Umbilical cord (tissue), 2 donors: ENCODE results near the gene ACTN4. TPM values are rescaled to one million over a fixed set of nuclear protein-coding genes. Genes with fewer than 3 reads are reported as not detected.

Source experiments
- DNase-seq: peaks from one replicate; pipeline ENCODE4 v3.0.0-alpha.2; 2015; ENCODE audit warnings: low spot score
- total RNA-seq: library from RNA; depleted of rRNA; stranded (reverse); fragments of >200 nt; gene quantifications from one replicate; pipeline ENCODE4 v1.2.3, GENCODE V29; 2014; ENCODE audit warnings: low replicate concordance; ENCODE audit not compliant: insufficient read depth

ACTN4 gene
- total RNA-seq, 1 donor from 2014 or later, result 354 TPM

- no peak for DNase-seq
These were observed 76.1 kb downstream of the ACTN4 start for GRCh38 chr19:38723606-38723965.

- no peak for DNase-seq
These were observed 76.8 kb downstream of the ACTN4 start for GRCh38 chr19:38723990-38724854.

DNA sequence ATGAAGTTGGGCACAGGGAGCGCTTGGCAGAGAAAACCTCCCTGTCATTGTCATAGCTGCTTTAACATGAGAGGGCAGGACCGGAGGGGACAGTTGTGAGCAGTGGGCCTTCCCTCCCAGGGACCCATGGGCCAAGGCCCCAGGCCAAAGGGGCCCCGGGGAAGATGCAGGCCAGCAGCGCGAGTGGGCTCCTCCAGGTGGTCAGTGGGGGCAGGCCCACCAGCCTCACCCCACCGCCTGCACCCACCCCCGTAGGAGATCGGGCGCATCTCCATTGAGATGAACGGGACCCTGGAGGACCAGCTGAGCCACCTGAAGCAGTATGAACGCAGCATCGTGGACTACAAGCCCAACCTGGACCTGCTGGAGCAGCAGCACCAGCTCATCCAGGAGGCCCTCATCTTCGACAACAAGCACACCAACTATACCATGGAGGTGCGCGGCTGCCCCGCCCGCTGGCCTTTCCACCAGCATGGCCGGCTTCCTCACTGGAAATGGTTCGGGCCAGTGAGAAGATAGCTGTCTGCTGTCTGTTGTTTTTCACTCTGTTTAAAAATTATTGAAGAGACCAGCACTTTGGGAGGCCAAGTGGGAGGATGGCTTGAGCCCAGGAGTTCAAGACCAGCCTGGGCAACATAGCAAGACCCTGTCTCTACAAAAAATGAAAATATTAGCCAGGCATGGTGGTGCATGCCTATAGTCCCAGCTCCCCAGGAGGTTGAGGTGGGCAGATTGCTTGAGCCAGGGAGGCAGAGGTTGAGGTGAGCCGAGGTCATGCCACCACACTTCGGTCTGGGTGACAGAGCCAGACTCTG lies 78.2 kb downstream of the ACTN4 start:
- DNase-seq, result no peak

DNA sequence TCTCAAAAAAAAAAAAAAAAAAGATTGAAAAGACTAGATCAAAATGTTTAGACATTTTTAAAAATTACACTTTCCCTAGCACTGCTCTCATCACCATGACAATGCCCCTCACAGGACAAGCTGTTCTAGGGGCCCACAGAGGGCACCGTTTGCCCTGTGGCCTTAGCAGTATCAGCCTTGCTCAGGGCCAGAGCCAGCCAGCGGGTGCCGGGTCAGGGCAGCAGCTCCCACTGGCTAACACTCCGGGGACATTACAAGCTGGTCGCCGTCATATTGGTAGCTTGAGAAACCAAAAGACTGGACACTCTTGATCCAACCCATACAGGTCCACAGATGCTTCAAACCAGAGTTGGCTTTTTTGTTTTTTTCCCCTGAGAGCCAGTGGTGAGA lies 78.8 kb downstream of the ACTN4 start:
- DNase-seq, result no peak

DNA sequence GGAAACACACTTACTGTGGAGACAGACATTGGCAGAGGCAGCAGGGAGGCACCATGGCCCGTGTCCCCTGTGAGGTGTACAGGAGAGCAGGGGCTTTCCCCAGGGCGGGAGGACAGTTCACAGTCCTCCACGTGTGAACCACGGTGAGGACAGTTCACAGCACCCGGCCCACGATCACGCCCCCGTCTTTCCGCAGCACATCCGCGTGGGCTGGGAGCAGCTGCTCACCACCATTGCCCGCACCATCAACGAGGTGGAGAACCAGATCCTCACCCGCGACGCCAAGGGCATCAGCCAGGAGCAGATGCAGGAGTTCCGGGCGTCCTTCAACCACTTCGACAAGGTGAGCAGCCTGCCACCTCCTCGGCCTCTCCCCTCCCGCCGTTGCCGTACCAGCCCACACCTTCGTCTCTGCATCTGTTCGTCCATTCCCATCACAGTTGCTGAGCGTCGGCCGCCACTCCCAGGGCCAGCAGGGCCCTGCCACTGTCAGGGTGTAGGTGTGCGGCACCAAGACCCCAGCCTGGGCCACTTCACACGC lies 79.4 kb downstream of the ACTN4 start:
- DNase-seq, result no peak

DNA sequence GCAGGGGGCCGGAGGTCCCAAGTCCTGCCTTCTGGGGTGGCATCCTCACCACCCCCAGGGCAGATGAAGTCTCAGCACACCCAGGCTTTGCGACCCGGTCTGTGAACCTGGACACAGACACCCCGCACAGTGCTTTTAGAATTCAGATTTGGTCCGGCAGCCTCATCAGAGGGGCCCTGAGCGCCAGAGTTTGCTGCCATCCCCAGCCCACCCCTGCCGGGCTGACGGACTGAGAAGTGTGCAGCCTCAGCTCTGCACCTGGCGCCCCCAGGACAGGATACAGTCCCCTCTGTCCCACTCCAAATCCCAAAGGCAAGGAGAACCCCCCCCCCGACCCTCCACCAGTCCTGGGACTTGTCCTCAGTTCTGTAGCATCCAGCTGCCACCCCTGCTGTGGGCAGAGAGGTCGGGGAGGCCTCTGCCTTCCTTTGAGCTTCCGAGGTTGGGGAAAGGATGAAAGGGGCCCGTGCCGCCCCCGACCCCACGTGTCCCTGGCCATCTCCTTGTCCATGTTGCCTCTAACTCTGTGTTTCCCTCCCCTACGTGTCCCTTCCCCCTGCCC lies 79.9 kb downstream of the ACTN4 start:
- DNase-seq, result no peak

DNA sequence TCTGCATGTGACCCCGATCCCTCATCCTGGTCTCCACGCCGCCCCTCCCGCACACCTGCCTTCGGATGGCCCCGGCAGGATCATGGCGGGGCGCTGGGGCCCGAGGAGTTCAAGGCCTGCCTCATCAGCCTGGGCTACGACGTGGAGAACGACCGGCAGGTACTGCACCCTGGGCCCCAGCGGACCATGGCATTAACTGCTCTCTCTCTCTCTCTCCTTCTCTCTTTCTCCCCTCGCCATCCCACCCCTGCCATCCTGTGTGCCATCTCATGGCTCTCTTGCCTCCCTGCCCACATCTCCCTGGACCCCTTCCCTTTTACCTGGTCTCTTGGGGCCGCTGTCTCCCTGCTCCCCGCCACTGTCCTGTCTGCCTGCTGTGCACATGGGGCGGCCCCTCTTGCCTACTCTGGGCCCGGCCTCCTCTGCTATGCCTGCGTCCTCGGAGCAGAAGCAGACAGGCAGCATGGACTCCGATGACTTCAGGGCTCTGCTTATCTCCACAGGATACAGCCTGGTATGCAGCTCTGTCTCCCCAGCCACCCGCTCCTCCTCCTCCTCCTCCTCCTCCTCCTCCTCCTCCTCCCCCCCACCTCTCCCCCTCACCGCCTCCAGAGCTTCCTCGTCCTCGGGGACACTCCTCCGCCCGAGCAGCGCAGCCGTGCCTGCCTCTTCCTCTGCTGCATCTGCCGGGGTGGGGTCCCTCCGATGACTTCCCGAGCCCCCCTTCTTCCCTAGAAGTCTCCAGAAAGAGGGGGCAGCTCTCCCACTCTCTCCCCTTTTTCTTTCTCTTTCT lies 80.6 kb downstream of the ACTN4 start:
- peak; percentile 92 for DNase-seq

GRCh38 chr19:38728752-38729541 lies 81.5 kb downstream of the ACTN4 start:
- DNase-seq, result no peak

DNA sequence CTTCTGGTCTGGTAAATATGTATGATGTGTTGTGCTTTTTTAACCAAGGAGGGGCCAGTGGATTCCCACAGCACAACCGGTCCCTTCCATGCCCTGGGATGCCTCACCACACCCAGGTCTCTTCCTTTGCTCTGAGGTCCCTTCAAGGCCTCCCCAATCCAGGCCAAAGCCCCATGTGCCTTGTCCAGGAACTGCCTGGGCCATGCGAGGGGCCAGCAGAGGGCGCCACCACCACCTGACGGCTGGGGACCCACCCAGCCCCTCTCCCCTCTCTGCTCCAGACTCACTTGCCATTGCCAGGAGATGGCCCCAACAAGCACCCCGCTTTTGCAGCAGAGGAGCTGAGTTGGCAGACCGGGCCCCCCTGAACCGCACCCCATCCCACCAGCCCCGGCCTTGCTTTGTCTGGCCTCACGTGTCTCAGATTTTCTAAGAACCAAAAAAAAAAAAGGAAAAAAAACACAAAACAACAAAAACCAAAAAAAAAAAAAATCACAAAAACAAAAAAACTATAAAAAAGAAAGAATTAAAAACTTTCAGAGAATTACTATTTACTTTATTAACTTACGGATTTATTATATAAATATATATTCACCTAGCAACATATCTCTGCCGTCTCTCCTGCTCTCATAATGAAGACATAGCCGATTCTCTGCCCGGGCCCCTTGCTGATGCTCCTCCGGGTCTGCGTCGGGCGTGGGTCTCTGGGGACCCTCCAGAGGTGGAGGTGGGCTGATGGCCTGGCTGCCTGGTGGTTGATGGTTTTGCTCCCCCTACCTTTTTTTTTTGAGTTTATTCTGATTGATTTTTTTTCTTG lies 82.4 kb downstream of the ACTN4 start:
- peak; percentile 46 for DNase-seq

DNA sequence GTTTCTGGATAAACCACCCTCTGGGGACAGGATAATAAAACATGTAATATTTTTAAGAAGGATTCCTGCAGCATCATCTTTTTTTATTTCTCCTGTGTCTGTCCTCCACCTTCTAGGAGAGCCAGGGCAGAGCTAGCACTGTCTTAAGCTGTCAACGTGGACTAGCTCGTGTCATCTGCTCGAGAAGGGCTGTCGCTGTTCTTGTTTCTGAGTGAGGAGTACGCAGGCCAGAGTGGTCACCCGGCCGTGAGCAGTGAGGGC lies 83.0 kb downstream of the ACTN4 start:
- DNase-seq, result no peak

GRCh38 chr19:38730731-38731589 lies 83.5 kb downstream of the ACTN4 start:
- no peak for DNase-seq

DNA sequence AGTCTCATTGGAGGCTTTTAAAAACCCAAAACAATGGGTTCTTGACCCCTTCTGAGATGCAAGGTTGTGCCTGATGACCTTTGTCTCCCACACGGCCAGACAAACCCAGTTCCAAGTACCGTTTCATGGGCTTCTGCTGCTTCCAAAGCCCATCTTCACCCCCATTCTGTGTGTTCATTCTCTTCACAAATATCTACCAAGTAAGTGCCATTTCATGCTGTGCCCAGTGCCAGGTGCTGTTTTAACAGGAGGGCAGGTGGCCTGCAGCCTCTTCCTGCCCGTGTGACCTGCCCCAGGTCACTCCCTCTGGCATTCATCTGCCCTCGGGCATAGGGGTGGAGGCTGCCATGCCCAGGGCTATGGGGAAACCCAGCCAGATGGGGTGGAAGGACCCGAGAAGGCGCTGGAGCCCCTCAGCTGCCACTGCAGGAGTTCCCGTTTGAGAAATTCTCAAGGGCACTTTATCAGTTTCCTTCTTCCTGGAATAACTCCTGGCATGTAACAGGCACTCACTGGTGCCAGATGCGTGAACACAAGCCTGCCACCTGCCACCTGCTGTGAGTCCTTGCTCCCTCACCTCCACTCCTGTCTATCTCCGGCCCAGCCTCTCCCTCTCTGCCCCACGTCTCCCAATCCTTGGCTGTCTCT lies 84.3 kb downstream of the ACTN4 start:
- no peak for DNase-seq

DNA sequence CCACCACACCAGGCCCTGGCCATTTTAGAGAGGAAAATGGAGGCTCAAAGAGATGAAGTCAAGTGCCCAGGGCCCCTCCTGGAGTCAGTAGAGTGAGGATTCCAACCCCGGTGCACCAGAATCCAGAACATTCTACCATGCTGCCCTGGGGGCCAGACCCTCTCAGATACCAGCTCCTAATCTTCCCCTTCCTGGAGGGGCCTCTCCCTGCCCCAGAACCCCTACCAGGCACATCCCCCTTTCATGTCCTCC lies 85.7 kb downstream of the ACTN4 start:
- no peak for DNase-seq

- no peak for DNase-seq
These were observed 86.2 kb downstream of the ACTN4 start for GRCh38 chr19:38733493-38734175.

- DNase-seq, result no peak
These were observed 86.7 kb downstream of the ACTN4 start for GRCh38 chr19:38734176-38734425.

- no peak for DNase-seq
These were observed 87.2 kb downstream of the ACTN4 start for GRCh38 chr19:38734426-38735256.

DNA sequence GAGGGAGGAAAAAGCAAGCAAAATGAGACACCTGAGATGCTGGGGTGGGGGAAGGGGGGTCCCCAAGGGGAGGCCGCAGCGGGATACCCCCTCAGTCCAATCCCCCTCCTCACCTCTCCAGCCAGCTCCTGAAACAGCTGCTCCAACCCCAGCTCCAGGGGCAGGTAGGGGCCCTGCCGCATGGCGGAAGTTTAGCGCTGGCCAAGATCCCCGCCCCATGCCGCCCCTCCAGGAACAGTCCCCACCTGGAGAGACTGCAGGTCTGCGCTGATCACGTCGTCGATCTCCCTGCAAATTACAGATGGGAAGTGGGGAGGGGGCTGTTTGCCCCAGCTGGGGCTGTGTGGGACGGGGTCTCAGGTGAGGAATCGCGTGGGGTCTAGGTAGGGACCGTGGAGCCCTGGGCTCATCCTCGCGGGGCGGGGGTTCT lies 87.8 kb downstream of the ACTN4 start:
- no peak for DNase-seq

DNA sequence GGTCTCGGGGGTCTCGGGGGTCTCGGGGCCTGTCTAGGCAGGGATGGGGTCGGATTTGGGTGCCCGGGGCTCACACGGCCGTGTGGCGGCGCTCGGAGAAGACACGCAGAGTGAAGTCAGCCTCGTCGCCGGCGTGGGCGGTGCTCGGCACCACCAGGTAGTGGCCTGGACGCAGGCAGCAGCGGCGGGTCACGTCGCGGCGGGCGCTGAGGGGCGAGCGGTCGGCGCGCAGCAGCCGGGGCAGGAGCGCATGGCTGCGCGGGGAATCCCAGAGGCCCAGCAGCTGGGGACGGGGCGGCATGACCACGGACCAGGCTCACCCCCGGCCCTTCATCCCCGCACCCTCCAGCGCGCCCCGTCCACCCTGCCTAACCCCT lies 88.6 kb downstream of the ACTN4 start:
- peak; percentile 34 for DNase-seq
